DND-41 (cell line): ENCODE results near the gene HNRNPDL.

Source experiments
- EZH2 ChIP-seq: IDR thresholded peaks from 3 replicates; pipeline ENCODE4 v1.6.1; 2012; ENCODE audit warnings: borderline replicate concordance, low read depth, mild to moderate bottlenecking, moderate library complexity, low read length, inconsistent platforms; ENCODE audit not compliant: severe bottlenecking
- TF ChIP-seq, protein P1 (sequence below): IDR thresholded peaks from 2 replicates; pipeline ENCODE4 v1.5.1; 2012; ENCODE audit warnings: borderline replicate concordance, low read length, moderate library complexity, mild to moderate bottlenecking; ENCODE audit not compliant: poor library complexity, severe bottlenecking; ENCODE audit errors: extremely low read depth

DNA sequence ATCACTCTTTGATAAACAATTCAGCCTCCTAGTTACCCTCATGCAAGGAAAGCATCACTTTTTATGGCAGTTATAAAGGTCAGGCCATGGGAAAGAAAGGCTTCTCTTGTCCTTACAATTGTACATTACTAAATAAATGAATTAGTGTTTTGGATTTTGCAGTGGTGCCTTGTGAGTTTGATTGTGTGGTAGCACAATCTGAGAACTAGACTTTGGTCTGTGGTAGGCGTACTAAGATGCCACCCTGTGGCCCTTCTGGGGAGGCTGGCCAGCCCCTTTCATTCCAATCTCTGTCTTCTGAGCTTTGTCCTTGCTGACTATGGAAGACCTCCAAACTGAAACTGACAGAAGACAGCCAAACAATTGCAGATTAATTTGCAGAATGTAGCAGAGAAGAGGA is 41.9 kb downstream of the HNRNPDL start:
- no peak for TF ChIP-seq EZH2
- TF ChIP-seq, protein P1, sequence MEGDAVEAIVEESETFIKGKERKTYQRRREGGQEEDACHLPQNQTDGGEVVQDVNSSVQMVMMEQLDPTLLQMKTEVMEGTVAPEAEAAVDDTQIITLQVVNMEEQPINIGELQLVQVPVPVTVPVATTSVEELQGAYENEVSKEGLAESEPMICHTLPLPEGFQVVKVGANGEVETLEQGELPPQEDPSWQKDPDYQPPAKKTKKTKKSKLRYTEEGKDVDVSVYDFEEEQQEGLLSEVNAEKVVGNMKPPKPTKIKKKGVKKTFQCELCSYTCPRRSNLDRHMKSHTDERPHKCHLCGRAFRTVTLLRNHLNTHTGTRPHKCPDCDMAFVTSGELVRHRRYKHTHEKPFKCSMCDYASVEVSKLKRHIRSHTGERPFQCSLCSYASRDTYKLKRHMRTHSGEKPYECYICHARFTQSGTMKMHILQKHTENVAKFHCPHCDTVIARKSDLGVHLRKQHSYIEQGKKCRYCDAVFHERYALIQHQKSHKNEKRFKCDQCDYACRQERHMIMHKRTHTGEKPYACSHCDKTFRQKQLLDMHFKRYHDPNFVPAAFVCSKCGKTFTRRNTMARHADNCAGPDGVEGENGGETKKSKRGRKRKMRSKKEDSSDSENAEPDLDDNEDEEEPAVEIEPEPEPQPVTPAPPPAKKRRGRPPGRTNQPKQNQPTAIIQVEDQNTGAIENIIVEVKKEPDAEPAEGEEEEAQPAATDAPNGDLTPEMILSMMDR = no peak
